NCI-H187 (cell line): ENCODE measurements around the gene DAZAP1.

Experiments
- DNase-seq, 2 experiments: peaks; one replicate each; lab custom pipeline; 2025; lab: John Stamatoyannopoulos, UW

The DAZAP1 gene

GRCh38 chr19:1407528-1408299 lies at the start of gene DAZAP1:
Gene DAZAP1, plus strand, starts transcription at chr19:1407586. Its CDS starts 188 bp downstream, at chr19:1407774.
- DNase-seq: no peak

GRCh38 chr19:1360126-1360817 lies 47.1 kb upstream of the DAZAP1 start:
- no peak for DNase-seq

- DNase-seq: no peak
Observed at GRCh38 chr19:1360818-1361461, 46.4 kb upstream of the DAZAP1 start.

- DNase-seq: no peak
Observed at GRCh38 chr19:1361601-1362386, 45.6 kb upstream of the DAZAP1 start.

- no peak for DNase-seq
Observed at GRCh38 chr19:1362387-1363257, 44.8 kb upstream of the DAZAP1 start.

GRCh38 chr19:1363599-1363998 lies 43.8 kb upstream of the DAZAP1 start:
- no peak for DNase-seq

GRCh38 chr19:1364070-1364704 lies 43.2 kb upstream of the DAZAP1 start:
- DNase-seq: no peak

- no peak for DNase-seq
Observed at GRCh38 chr19:1365319-1366269, 41.8 kb upstream of the DAZAP1 start.

- no peak for DNase-seq
Observed at GRCh38 chr19:1366296-1366695, 41.1 kb upstream of the DAZAP1 start.

- no peak for DNase-seq
Observed at GRCh38 chr19:1366899-1367870, 40.2 kb upstream of the DAZAP1 start.

- no peak for DNase-seq
Observed at GRCh38 chr19:1369214-1369805, 38.1 kb upstream of the DAZAP1 start.

GRCh38 chr19:1370579-1371361 lies 36.6 kb upstream of the DAZAP1 start:
- DNase-seq: peak in 1 of 2 experiments; percentile 29

- DNase-seq: no peak
Observed at GRCh38 chr19:1373042-1373533, 34.3 kb upstream of the DAZAP1 start.

- DNase-seq: no peak
Observed at GRCh38 chr19:1373534-1374249, 33.7 kb upstream of the DAZAP1 start.

GRCh38 chr19:1374250-1374577 lies 33.2 kb upstream of the DAZAP1 start:
- DNase-seq: no peak

GRCh38 chr19:1376415-1376805 lies 31.0 kb upstream of the DAZAP1 start:
- no peak for DNase-seq
